ENCODE results near the gene BCAS3.

The BCAS3 gene

GRCh38 chr17:61128661-61129115 is 451.0 kb downstream of the BCAS3 start:
- H3K79me2 ChIP-seq (ENCODE audit: insufficient read depth, low read length) = no peaks in the 10 kb centered on the region
- no peak overlapping the region for H3K9ac ChIP-seq (ENCODE audit: low read length)
- H3K27ac ChIP-seq (ENCODE audit: low read depth, low read length, poor library complexity, severe bottlenecking) = no peak overlapping the region
- no peaks in the 10 kb centered on the region for H3K36me3 ChIP-seq (ENCODE audit: insufficient read depth, low read length)
- no peak overlapping the region for H3K4me3 ChIP-seq (ENCODE audit: low read depth, low read length, poor library complexity, severe bottlenecking)
- no peaks in the 10 kb centered on the region for H3K4me1 ChIP-seq (ENCODE audit: insufficient read depth, low read length, severe bottlenecking)
- no peak overlapping the region for H3K4me2 ChIP-seq (ENCODE audit: low read length)
- TF ChIP-seq EZH2 (IDR thresholded peaks at IDR 0.05; ENCODE audit: borderline replicate concordance, low read length) (no peak), CTCF (IDR thresholded peaks at IDR 0.05; ENCODE audit: low read length) (no peak)
- H3F3A ChIP-seq (ENCODE audit: insufficient read depth, low read length) = no peaks in the 10 kb centered on the region
- H2AFZ ChIP-seq (ENCODE audit: low read length) = no peak overlapping the region
- no peaks in the 10 kb centered on the region for H3K9me2 ChIP-seq (ENCODE audit: low read depth, low read length)
- no peaks in the 10 kb centered on the region for H4K20me1 ChIP-seq (ENCODE audit: insufficient read depth, low read length)
- H3K9me3 ChIP-seq (ENCODE audit: low read length) = no peaks in the 10 kb centered on the region
- H3K27me3 ChIP-seq (ENCODE audit: insufficient read depth, low read length) = no peaks in the 10 kb centered on the region

- Histone ChIP-seq H3K9me3 (ENCODE audit: low read length) (no peaks in the 10 kb centered on the region), H3K27ac (ENCODE audit: low read depth, low read length, poor library complexity, severe bottlenecking) (no peak overlapping the region), H3K27me3 (ENCODE audit: insufficient read depth, low read length) (no peaks in the 10 kb centered on the region), H3K9me2 (ENCODE audit: low read depth, low read length) (no peaks in the 10 kb centered on the region), H3K9ac (ENCODE audit: low read length) (no peak overlapping the region), H3K4me2 (ENCODE audit: low read length) (no peak overlapping the region), H3K4me3 (ENCODE audit: low read depth, low read length, poor library complexity, severe bottlenecking) (no peak overlapping the region), H3K79me2 (ENCODE audit: insufficient read depth, low read length) (no peaks in the 10 kb centered on the region), H3K4me1 (ENCODE audit: insufficient read depth, low read length, severe bottlenecking) (no peaks in the 10 kb centered on the region), H3F3A (ENCODE audit: insufficient read depth, low read length) (no peaks in the 10 kb centered on the region), H3K36me3 (ENCODE audit: insufficient read depth, low read length) (no peaks in the 10 kb centered on the region), H2AFZ (ENCODE audit: low read length) (no peak overlapping the region), H4K20me1 (ENCODE audit: insufficient read depth, low read length) (no peaks in the 10 kb centered on the region)
- TF ChIP-seq EZH2 (IDR thresholded peaks at IDR 0.05; ENCODE audit: borderline replicate concordance, low read length) (no peak), CTCF (IDR thresholded peaks at IDR 0.05; ENCODE audit: low read length) (no peak)
These were observed 451.9 kb downstream of the BCAS3 start for GRCh38 chr17:61129267-61130254.

GRCh38 chr17:61130330-61130729 is 452.7 kb downstream of the BCAS3 start:
- H3K36me3 ChIP-seq (ENCODE audit: insufficient read depth, low read length) = no peaks in the 10 kb centered on the region
- H2AFZ ChIP-seq (ENCODE audit: low read length) = no peak overlapping the region
- H3K9me2 ChIP-seq (ENCODE audit: low read depth, low read length) = no peaks in the 10 kb centered on the region
- H4K20me1 ChIP-seq (ENCODE audit: insufficient read depth, low read length) = no peaks in the 10 kb centered on the region
- no peaks in the 10 kb centered on the region for H3K4me1 ChIP-seq (ENCODE audit: insufficient read depth, low read length, severe bottlenecking)
- no peak overlapping the region for H3K4me2 ChIP-seq (ENCODE audit: low read length)
- H3K27me3 ChIP-seq (ENCODE audit: insufficient read depth, low read length) = no peaks in the 10 kb centered on the region
- H3K4me3 ChIP-seq (ENCODE audit: low read depth, low read length, poor library complexity, severe bottlenecking) = no peak overlapping the region
- no peak overlapping the region for H3K27ac ChIP-seq (ENCODE audit: low read depth, low read length, poor library complexity, severe bottlenecking)
- no peaks in the 10 kb centered on the region for H3K9me3 ChIP-seq (ENCODE audit: low read length)
- H3K79me2 ChIP-seq (ENCODE audit: insufficient read depth, low read length) = no peaks in the 10 kb centered on the region
- H3K9ac ChIP-seq (ENCODE audit: low read length) = no peak overlapping the region
- TF ChIP-seq CTCF (IDR thresholded peaks at IDR 0.05; ENCODE audit: low read length) = no peak
- H3F3A ChIP-seq (ENCODE audit: insufficient read depth, low read length) = no peaks in the 10 kb centered on the region

Data from OCI-LY1 (cell line).